IPS-15b (cell line): Measurements from ENCODE around the gene TRMT44.

Experiments used
- H3K27me3 ChIP-seq: one replicate; pipeline ENCODE4 v1.6.1; 2013; ENCODE audit warnings: low read length; ENCODE audit not compliant: control insufficient read depth, insufficient read depth
- H3K36me3 ChIP-seq: one replicate; pipeline ENCODE4 v1.6.1; 2013; ENCODE audit warnings: low read length; ENCODE audit not compliant: control insufficient read depth, insufficient read depth
- H3K4me1 ChIP-seq: one replicate; pipeline ENCODE4 v1.6.1; 2013; ENCODE audit warnings: mild to moderate bottlenecking, low read length; ENCODE audit not compliant: control insufficient read depth, insufficient read depth
- H3K4me3 ChIP-seq: one replicate; pipeline ENCODE4 v1.5.1; 2013; ENCODE audit warnings: low read depth, low read length
- H3K9ac ChIP-seq: one replicate; pipeline ENCODE4 v1.6.1; 2013; ENCODE audit warnings: low read depth, mild to moderate bottlenecking, low read length
- H3K9me3 ChIP-seq: one replicate; pipeline ENCODE4 v1.6.1; 2013; ENCODE audit warnings: mild to moderate bottlenecking, low read length; ENCODE audit not compliant: control insufficient read depth, insufficient read depth

TRMT44 gene

DNA sequence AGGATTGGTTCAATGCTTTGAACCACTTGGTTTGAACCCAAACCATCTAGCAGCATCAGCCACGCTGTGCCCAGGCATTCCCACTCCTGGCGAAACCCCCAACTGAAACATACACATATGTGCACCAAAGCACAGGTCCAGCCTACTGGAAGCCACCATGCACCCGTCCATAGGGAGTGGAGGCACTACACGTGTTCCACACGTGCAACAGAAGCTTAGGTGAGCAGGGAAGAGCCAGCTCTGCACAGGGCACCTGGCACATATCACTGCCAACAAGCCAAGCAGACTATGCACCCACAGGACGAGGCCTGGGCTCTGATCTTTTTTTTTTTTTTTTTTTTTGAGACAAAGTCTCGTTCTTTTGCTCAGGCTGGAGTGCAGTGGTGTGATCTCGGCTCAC, 73.4 kb downstream of the TRMT44 start:
- H3K27me3 ChIP-seq, result no peaks in the 10 kb centered on the region

GRCh38 chr4:8514391-8514790, 73.8 kb downstream of the TRMT44 start:
- no peak overlapping the region for H3K4me3 ChIP-seq
- no peaks in the 10 kb centered on the region for H3K9me3 ChIP-seq
- H3K36me3 ChIP-seq, result no peaks in the 10 kb centered on the region
- H3K9ac ChIP-seq, result no peak overlapping the region
- no peaks in the 10 kb centered on the region for H3K27me3 ChIP-seq
- no peaks in the 10 kb centered on the region for H3K4me1 ChIP-seq

More for the DNA sequence above, 73.4 kb downstream of the TRMT44 start:
- Histone ChIP-seq H3K9me3 (no peaks in the 10 kb centered on the region), H3K36me3 (no peaks in the 10 kb centered on the region), H3K4me3 (no peak overlapping the region), H3K4me1 (no peaks in the 10 kb centered on the region), H3K9ac (no peak overlapping the region)

- H3K4me1 ChIP-seq, result no peaks in the 10 kb centered on the region
- H3K36me3 ChIP-seq, result no peaks in the 10 kb centered on the region
- no peaks in the 10 kb centered on the region for H3K27me3 ChIP-seq
- H3K9ac ChIP-seq, result no peak overlapping the region
- H3K9me3 ChIP-seq, result no peaks in the 10 kb centered on the region
- H3K4me3 ChIP-seq, result no peak overlapping the region
Measured at GRCh38 chr4:8515316-8516060, 74.9 kb downstream of the TRMT44 start.

- H3K4me3 ChIP-seq, result no peak overlapping the region
- no peaks in the 10 kb centered on the region for H3K4me1 ChIP-seq
- H3K9ac ChIP-seq, result no peak overlapping the region
Measured at GRCh38 chr4:8516061-8516573, 75.5 kb downstream of the TRMT44 start.

DNA sequence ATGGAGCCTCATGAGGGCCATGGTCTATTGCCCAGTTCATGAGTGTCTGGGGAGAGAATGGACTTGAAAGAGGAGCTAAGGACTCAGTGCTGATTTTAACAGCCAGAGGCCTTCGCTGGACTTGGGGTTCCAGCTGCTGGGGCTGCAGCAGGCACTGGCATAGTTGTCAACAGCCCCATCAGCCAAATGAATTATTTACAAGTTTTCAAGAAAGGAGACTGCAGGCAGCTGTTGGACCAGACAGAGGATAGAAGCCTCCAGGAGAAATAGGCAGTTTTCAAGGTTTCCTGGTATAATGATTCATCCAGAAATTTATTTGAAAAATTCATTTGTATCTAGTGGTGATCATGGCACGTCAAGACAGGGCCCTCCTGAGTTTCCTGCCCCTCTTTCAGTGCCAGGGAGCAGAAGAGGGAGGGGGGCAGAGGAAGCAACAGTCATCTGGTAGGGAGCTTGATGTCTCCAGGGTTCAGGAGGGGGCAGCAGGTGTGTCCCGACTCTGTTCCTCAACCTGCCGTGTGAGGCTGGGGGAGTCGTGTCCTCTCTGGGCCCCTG, 76.5 kb downstream of the TRMT44 start:
- H3K9me3 ChIP-seq, result no peaks in the 10 kb centered on the region
- no peaks in the 10 kb centered on the region for H3K36me3 ChIP-seq
- no peak overlapping the region for H3K9ac ChIP-seq
- H3K4me1 ChIP-seq, result no peaks in the 10 kb centered on the region
- no peaks in the 10 kb centered on the region for H3K27me3 ChIP-seq
- no peak overlapping the region for H3K4me3 ChIP-seq

More at GRCh38 chr4:8516061-8516573, 75.5 kb downstream of the TRMT44 start:
- no peaks in the 10 kb centered on the region for H3K27me3 ChIP-seq
- no peaks in the 10 kb centered on the region for H3K36me3 ChIP-seq
- H3K9me3 ChIP-seq, result no peaks in the 10 kb centered on the region

DNA sequence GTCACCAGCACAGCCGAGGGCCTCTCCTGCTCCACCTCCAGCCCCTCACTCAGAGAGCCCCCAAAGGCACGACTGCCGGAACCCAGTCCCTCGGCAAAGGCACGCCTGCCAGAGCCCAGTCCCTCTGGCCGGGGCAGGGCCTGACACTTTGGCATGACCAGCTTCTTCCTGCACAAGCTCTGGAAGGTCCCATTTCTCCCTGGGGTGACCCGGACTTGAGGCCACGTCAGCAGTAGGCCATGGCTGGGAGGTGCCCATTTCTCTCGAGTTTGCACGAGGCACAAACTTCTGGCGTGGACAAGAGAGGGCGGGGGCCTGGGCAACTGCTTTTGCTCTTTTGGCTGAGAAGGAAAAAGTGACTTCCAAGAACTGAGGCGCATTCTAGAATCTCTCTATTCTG, 77.4 kb downstream of the TRMT44 start:
- Histone ChIP-seq H3K36me3 (no peaks in the 10 kb centered on the region), H3K9me3 (no peaks in the 10 kb centered on the region), H3K4me1 (no peaks in the 10 kb centered on the region), H3K9ac (no peak overlapping the region), H3K4me3 (no peak overlapping the region), H3K27me3 (no peaks in the 10 kb centered on the region)

GRCh38 chr4:8522160-8523120, 81.9 kb downstream of the TRMT44 start:
- Histone ChIP-seq H3K9me3 (no peaks in the 10 kb centered on the region), H3K9ac (no peak overlapping the region), H3K27me3 (no peaks in the 10 kb centered on the region), H3K4me1 (no peaks in the 10 kb centered on the region), H3K36me3 (no peaks in the 10 kb centered on the region), H3K4me3 (no peak overlapping the region)

DNA sequence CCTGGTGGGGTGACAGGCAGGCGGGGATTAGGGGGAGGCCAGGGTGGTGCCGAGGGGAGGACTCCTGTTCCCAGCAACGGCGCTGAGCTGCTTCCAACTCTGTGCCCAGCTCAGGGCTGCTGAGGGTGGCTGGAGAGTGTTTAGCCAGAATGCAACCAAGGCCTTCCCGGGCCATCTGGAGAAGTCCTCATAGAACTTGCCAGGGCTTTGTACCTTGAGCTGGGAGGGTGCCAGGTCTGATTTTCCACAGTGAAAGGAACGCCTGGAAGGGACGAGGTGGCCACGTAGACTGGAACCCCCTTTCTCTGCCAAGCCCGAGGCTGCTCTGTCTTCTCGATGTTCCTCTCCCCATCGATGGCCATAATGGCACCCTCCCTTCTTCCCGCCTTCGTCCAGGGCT, 82.6 kb downstream of the TRMT44 start:
- no peaks in the 10 kb centered on the region for H3K4me1 ChIP-seq
- H3K9me3 ChIP-seq, result no peaks in the 10 kb centered on the region
- no peak overlapping the region for H3K9ac ChIP-seq
- no peaks in the 10 kb centered on the region for H3K27me3 ChIP-seq
- no peaks in the 10 kb centered on the region for H3K36me3 ChIP-seq
- H3K4me3 ChIP-seq, result no peak overlapping the region

DNA sequence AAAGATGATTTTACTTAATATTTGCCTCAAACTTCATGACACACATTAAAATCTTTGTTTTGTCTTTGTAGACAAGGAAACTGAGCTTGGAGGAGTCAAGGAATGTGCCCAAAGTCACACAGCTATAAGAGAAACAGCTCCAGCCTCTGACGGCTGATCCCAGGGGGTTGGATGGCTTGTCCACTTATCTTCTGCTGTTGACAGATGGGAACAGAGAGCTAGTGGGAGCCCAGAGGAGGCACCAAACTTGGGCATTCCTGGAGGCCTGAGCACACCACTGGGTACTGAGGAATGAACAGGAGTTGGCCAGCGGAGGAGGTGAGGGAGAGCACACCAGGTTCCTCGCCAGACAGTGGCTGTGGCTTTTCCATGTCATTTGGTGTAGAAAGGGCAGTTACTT, 83.2 kb downstream of the TRMT44 start:
- Histone ChIP-seq H3K4me3 (no peak overlapping the region), H3K27me3 (no peaks in the 10 kb centered on the region), H3K4me1 (no peaks in the 10 kb centered on the region), H3K9me3 (no peaks in the 10 kb centered on the region), H3K9ac (no peak overlapping the region), H3K36me3 (no peaks in the 10 kb centered on the region)

DNA sequence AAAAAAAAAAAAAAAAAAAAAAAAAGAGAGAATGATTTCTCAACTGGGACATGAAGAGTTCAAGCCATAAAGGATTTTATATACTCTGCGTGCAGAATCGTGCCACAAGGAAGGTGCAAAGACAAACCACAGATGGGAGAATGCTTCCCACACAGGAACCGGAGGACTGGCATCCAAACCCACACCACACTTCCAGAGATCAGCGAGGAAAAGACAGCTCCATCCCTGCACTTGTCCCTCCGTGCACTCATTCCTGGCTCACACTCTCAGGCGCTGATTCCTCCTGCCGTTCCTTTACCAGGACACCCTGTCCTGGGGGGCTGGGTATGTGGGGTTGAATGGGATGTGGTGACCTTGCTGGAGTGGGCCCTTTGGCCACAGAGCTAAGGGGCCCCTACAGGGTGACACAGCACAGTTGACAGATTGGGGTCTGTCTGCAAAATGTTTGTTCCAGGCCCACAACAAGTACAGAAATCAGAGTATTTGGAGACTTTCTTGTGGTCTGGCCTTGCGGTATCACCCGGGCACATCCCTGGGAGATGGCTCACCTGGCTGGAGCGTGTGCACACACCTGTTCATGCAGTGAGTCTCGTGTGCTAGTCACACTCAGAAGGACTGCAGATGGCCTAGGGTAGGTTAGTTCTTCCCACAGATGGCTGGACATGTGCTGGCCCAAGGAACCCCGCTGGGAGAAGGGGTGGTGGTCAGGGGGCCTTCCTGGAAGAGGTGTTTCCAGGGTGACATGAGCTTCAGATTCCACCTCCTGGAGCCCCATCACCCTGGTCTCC, 84.2 kb downstream of the TRMT44 start:
- no peaks in the 10 kb centered on the region for H3K9me3 ChIP-seq
- no peaks in the 10 kb centered on the region for H3K36me3 ChIP-seq
- no peak overlapping the region for H3K4me3 ChIP-seq
- no peaks in the 10 kb centered on the region for H3K27me3 ChIP-seq
- H3K9ac ChIP-seq, result no peak overlapping the region
- H3K4me1 ChIP-seq, result no peaks in the 10 kb centered on the region
